A673 (cell line): ENCODE measurements around the gene TMEM59L. TPM values are rescaled to one million over a fixed set of nuclear protein-coding genes. Genes with fewer than 3 reads are reported as not detected.

Experiments used
- BruUV-seq: library from RNA; stranded (reverse); fragments of 400-500 nt; replicated peaks from 2 replicates; lab custom pipeline; 2021; lab: Mats Ljungman, UMichigan
- CTCF ChIA-PET: fragments of 300-600 bp; sonication (Branson Sonifier 250); formaldehyde crosslinking; loops from one replicate; lab custom pipeline; 2022; ENCODE audit warnings: antibody characterized with exemption; lab: Charles Lee
- POLR2A ChIA-PET: fragments of 300-600 bp; sonication (Branson Sonifier 250); formaldehyde crosslinking; loops from one replicate; lab custom pipeline; 2022; ENCODE audit warnings: antibody characterized with exemption; ENCODE audit not compliant: low non-redundant PET; lab: Charles Lee
- DNase-seq: peaks from one replicate; pipeline ENCODE4 v3.0.0-alpha.2; 2015; ENCODE audit warnings: low spot score
- H3K27ac ChIP-seq: fragments of 200-600 bp; sonication (generic); 2 replicates; pipeline ENCODE4 v1.5.1; 2016; ENCODE audit warnings: mixed run types, low read depth, mild to moderate bottlenecking, mixed read lengths, antibody characterized with exemption, low read length; ENCODE audit not compliant: poor library complexity, severe bottlenecking
- H3K27me3 ChIP-seq: fragments of 200-600 bp; sonication (generic); replicated peaks from 2 replicates; pipeline ENCODE4 v1.6.1; 2017; ENCODE audit warnings: mixed run types, low read depth, mild to moderate bottlenecking, mixed read lengths, antibody characterized with exemption, low read length; ENCODE audit not compliant: insufficient read depth, poor library complexity
- H3K36me3 ChIP-seq: fragments of 200-600 bp; sonication (generic); 2 replicates; pipeline ENCODE4 v1.6.1; 2016; ENCODE audit warnings: mixed run types, mild to moderate bottlenecking, mixed read lengths, antibody characterized with exemption, low read length; ENCODE audit not compliant: insufficient read depth, poor library complexity, severe bottlenecking
- H3K4me1 ChIP-seq: fragments of 200-600 bp; sonication (generic); 2 replicates; pipeline ENCODE4 v1.6.1; 2017; ENCODE audit warnings: mixed run types, mild to moderate bottlenecking, mixed read lengths, antibody characterized with exemption, low read length; ENCODE audit not compliant: insufficient read depth, poor library complexity, severe bottlenecking
- H3K4me3 ChIP-seq: fragments of 200-600 bp; sonication (generic); 2 replicates; pipeline ENCODE4 v1.5.1; 2016; ENCODE audit warnings: low read depth, mixed run types, mild to moderate bottlenecking, mixed read lengths, low read length; ENCODE audit not compliant: poor library complexity, severe bottlenecking
- H3K9me3 ChIP-seq: fragments of 200-600 bp; sonication (generic); 2 replicates; pipeline ENCODE4 v1.6.1; 2016; ENCODE audit warnings: mixed run types, low read depth, mild to moderate bottlenecking, mixed read lengths, antibody characterized with exemption, low read length; ENCODE audit not compliant: poor library complexity, severe bottlenecking
- EZH2 ChIP-seq: fragments of 200-600 bp; sonication (generic); IDR thresholded peaks from 2 replicates; pipeline ENCODE4 v1.6.1; 2017; ENCODE audit warnings: borderline replicate concordance, low read depth, mild to moderate bottlenecking, mixed read lengths, antibody characterized with exemption, low read length; ENCODE audit not compliant: poor library complexity, severe bottlenecking
- intact Hi-C: fragments of 100-400 bp; cut with micrococcal nuclease; formaldehyde crosslinking; loops from one replicate; pipeline ENCODE4 v1.10.0; 2022; ENCODE audit not compliant: unreplicated experiment
- total RNA-seq: library from RNA; stranded (reverse); gene quantifications from 2 replicates; pipeline ENCODE4 v1.2.3, GENCODE V29; 2021
- TF ChIP-seq, protein P1 (sequence below): fragments of 300-800, 200-600 bp; sonication (generic); conservative IDR thresholded peaks from 2 replicates; pipeline ENCODE4 v1.5.1; 2017; ENCODE audit warnings: low read depth, mild to moderate bottlenecking, antibody characterized with exemption, low read length, moderate library complexity, mixed read lengths

TMEM59L gene
- total RNA-seq, 1 experiment from 2014 or later: 9.3 TPM

DNA sequence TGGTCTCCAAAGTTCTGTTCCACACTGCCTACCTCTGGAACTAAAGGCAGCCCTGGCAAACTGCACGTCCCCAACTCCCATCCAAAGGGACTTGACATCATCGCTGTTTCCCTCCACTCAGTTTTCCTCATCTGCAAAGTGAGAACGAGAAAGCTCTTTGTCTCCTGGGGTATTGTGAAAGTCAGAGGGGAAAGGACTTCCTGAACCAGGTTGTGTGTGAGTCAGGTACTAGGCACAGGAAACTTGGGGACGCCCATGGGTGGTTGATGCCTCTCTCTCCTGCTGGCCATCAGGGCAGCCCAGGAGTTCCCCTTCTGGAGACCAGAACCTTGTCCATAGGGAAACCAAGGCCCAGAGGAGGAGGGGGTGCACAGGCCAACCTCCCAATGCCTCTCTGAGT, 10.8 kb upstream of the TMEM59L start:
- TF ChIP-seq, protein P1, sequence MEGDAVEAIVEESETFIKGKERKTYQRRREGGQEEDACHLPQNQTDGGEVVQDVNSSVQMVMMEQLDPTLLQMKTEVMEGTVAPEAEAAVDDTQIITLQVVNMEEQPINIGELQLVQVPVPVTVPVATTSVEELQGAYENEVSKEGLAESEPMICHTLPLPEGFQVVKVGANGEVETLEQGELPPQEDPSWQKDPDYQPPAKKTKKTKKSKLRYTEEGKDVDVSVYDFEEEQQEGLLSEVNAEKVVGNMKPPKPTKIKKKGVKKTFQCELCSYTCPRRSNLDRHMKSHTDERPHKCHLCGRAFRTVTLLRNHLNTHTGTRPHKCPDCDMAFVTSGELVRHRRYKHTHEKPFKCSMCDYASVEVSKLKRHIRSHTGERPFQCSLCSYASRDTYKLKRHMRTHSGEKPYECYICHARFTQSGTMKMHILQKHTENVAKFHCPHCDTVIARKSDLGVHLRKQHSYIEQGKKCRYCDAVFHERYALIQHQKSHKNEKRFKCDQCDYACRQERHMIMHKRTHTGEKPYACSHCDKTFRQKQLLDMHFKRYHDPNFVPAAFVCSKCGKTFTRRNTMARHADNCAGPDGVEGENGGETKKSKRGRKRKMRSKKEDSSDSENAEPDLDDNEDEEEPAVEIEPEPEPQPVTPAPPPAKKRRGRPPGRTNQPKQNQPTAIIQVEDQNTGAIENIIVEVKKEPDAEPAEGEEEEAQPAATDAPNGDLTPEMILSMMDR: no peak
- TF ChIP-seq EZH2: no peak
- Histone ChIP-seq H3K9me3 (no peaks in the 10 kb centered on the region), H3K4me1 (peaks cover 39% of the 10 kb centered on the region), H3K27me3 (no peaks in the 10 kb centered on the region), H3K4me3 (no peak overlapping the region), H3K36me3 (peaks cover 15% of the 10 kb centered on the region), H3K27ac (peak overlapping the region; percentile 23)
- POLR2A ChIA-PET: no interaction called here
- CTCF ChIA-PET: no interaction called here
- DNase-seq: no peak
- intact Hi-C loops: no loop called here
- no TSS peak for BruUV-seq

DNA sequence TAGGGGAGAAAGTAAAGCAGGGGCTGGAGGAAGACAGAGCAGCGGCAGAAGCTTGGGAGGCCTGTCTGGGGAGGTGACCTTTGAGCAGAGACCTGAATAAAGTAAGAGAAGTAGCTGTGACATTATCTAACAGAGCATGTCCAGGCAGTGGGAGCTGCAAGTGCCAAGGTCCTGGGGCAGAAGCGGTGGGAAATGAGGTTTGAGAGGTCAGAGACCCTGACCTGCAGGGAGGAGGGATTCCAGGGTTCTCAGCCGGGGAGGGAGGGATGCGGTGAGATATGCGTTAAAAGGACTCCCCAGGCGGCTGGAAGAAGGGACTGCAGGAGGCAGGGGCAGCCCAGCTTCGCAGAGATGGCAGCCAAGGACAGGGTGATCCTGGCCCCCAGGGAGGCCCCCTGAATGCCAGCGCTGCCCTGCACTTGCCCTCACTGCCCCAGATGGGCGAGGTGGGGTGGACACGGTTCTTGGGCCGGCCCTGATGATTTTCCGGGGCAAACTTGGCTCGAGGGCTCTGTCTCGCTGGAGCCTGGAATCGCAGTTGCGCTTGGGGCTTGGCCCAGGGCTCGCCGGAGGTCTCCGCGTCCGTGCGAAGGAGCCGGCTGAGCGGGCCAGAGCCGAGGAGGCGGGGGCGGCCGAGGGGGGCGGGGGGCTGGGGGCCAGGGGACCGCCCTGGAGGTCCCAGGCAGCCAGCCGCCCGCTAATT, 9.3 kb upstream of the TMEM59L start:
- Histone ChIP-seq H3K27me3 (no peaks in the 10 kb centered on the region), H3K36me3 (peaks cover 15% of the 10 kb centered on the region), H3K27ac (no peak overlapping the region), H3K4me1 (peaks cover 31% of the 10 kb centered on the region), H3K9me3 (no peaks in the 10 kb centered on the region), H3K4me3 (no peak overlapping the region)
- BruUV-seq: no TSS peak
- ChIA-PET CTCF (no interaction called here), POLR2A (no interaction called here)
- intact Hi-C loops: no loop called here
- no peak for DNase-seq
- no peak for TF ChIP-seq EZH2
- TF ChIP-seq, protein P1: no peak

DNA sequence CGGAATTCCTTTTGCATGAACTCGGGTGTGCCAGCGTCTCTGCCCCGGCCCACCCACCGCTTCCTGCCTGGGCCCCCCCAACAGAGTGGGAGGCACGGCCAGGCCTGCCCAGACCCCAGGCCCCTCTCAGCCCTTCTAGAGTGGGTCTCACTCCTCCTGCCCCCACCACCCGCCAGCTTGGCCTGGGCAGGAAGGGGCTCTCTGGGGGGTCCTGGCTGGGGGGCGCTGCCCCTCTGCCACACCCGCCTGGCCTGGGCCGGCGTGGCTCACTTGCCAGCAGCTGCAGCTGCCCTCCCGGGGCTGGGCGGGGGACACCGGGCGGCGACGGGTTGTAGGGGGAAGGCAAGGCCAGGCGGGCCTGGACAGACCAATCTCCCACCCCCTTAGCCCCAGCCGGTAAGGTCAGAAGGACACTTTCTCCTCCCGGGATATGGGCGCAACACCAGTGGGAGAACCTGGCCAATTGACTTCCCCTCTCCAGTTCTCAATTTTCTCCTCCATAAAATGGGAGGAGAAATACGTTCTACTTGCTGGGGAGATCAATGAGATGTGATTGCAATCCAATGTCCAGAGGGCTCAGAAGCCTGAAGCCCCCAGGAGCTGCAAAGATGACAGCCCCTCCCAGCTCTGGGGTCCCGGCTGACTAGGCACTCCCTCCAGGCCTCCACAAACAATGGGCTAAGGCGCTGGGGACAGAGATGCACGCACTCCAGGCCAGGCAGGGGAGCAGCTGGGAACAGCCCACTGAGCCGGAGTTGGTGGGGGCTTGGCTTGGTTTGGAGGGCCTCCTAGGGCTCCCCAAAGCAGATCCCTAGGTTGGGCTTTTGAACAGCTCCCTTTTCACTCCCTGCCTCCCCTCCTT, 8.5 kb upstream of the TMEM59L start:
- Histone ChIP-seq H3K36me3 (peaks cover 8% of the 10 kb centered on the region), H3K9me3 (no peaks in the 10 kb centered on the region), H3K4me3 (peak overlapping the region; percentile 87), H3K27ac (peak overlapping the region; percentile 89), H3K27me3 (no peaks in the 10 kb centered on the region), H3K4me1 (peaks cover 32% of the 10 kb centered on the region)
- POLR2A ChIA-PET: no interaction called here
- TF ChIP-seq EZH2: no peak
- TF ChIP-seq, protein P1: no peak
- BruUV-seq: no TSS peak
- intact Hi-C loops: no loop called here
- CTCF ChIA-PET: no interaction called here
- no peak for DNase-seq
